Measurements from ENCODE around the gene ACOX3. TPM values are rescaled to one million over a fixed set of nuclear protein-coding genes. Genes with fewer than 3 reads are reported as not detected.

Gene ACOX3
- total and polyA plus RNA-seq, 2 of the 8 experiments (the other 6 are each of a cell fraction or from before 2014, with no cell fraction given), result 2.5 to 9.9 TPM

DNA sequence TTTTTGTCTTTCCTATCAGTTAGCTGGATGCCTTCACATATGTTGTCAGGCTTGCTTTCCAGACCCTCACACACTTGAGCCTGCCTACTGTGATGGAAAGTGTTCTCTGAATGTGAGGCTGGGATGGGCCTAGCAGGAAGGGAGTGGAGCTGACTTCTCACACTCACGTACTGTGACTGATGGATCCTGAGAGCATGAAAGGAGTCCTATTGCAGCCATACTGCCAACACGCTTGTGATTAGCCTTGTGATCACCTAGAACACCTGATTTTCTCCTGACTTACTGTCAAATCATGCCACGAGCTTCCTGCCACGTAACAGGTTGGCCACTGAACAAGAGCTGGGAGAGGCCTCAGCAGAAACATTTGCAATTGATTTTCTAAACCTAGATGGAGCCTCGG lies 49.9 kb downstream of the ACOX3 start (continued):
- TF ChIP-seq RAD21 (IDR thresholded peaks at IDR 0.05 in 1 of 2, conservative IDR thresholded peaks at IDR 0.05 in 1 of 2; ENCODE audit: low read depth in 2 of 2, low read length in 2 of 2) (no peak), TEAD4 (IDR thresholded peaks at IDR 0.05; ENCODE audit: low read depth, low read length) (no peak), CHD2 (IDR thresholded peaks at IDR 0.05; ENCODE audit: low read length) (no peak), RBBP5 (IDR thresholded peaks at IDR 0.05; ENCODE audit: borderline replicate concordance, low read depth, low read length) (no peak), SIX5 (IDR thresholded peaks at IDR 0.05; ENCODE audit: low read depth, low read length) (no peak), PHF8 (conservative IDR thresholded peaks at IDR 0.05; ENCODE audit: low read depth, low read length) (no peak)
